Non-pigmented ciliary epithelial cell (primary cell): ENCODE measurements around the gene CLIC4.
A peak's percentile ranks its signal among the peaks of the same experiment; 100 is the strongest.
"Not testable (repeated sequence)": the region's sequence is repeated elsewhere in the genome, so short reads cannot be mapped to it uniquely, and the experiment has no call there.

ENCODE experiments used
- DNase-seq: peaks from one replicate; pipeline ENCODE4 v3.0.0-alpha.2; 2010; ENCODE audit warnings: low read depth

Gene CLIC4

GRCh38 chr1:24878775-24879742, 133.8 kb downstream of the CLIC4 start:
- peak; percentile 19 for DNase-seq

GRCh38 chr1:24881034-24881433, 135.8 kb downstream of the CLIC4 start:
- no peak for DNase-seq

- no peak for DNase-seq
Measured at GRCh38 chr1:24884751-24885150, 139.5 kb downstream of the CLIC4 start.

GRCh38 chr1:24886241-24886640, 141.0 kb downstream of the CLIC4 start:
- no peak for DNase-seq

- DNase-seq = no peak
Measured at GRCh38 chr1:24888061-24888970, 143.1 kb downstream of the CLIC4 start.

- DNase-seq = no peak
Measured at GRCh38 chr1:24888971-24889676, 143.9 kb downstream of the CLIC4 start.

- DNase-seq = no peak
Measured at GRCh38 chr1:24890887-24891286, 145.6 kb downstream of the CLIC4 start.

GRCh38 chr1:24891367-24891766, 146.1 kb downstream of the CLIC4 start:
- not testable (repeated sequence) for DNase-seq

- DNase-seq = no peak
Measured at GRCh38 chr1:24892188-24893153, 147.2 kb downstream of the CLIC4 start.

GRCh38 chr1:24893431-24893830, 148.2 kb downstream of the CLIC4 start:
- no peak for DNase-seq
